IPS DF 6.9 (cell line): ENCODE data around the gene KDM8.
"Not testable (repeated sequence)": the region's sequence is repeated elsewhere in the genome, so short reads cannot be mapped to it uniquely, and the experiment has no call there.

Experiments
- DNase-seq: peaks from one replicate; pipeline ENCODE4 v3.0.0-alpha.2; 2013; ENCODE audit warnings: low read depth, low spot score
- H3K27ac ChIP-seq: one replicate; pipeline ENCODE4 v1.5.1; 2013; ENCODE audit warnings: low read length, control low read depth
- H3K27me3 ChIP-seq: 2 replicates; pipeline ENCODE4 v1.6.1; 2013; ENCODE audit warnings: mild to moderate bottlenecking, low read length; ENCODE audit not compliant: control insufficient read depth, insufficient read depth
- H3K36me3 ChIP-seq: 2 replicates; pipeline ENCODE4 v1.6.1; 2013; ENCODE audit warnings: low read length; ENCODE audit not compliant: control insufficient read depth, insufficient read depth
- H3K4me1 ChIP-seq: 2 replicates; pipeline ENCODE4 v1.6.1; 2013; ENCODE audit warnings: low read length; ENCODE audit not compliant: control insufficient read depth, insufficient read depth
- H3K4me3 ChIP-seq: 2 replicates; pipeline ENCODE4 v1.5.1; 2013; ENCODE audit warnings: mild to moderate bottlenecking, low read length
- H3K9me3 ChIP-seq: 2 replicates; pipeline ENCODE4 v1.6.1; 2013; ENCODE audit warnings: low read length, inconsistent platforms; ENCODE audit not compliant: control insufficient read depth, insufficient read depth
- WGBS: extraction: QIAGEN DNeasy Blood & Tissue Kit; methylation state at CpG from one replicate; pipeline ENCODE4 v1.1.7; 2013; ENCODE audit warnings: mixed read lengths, missing lambda C conversion rate; ENCODE audit not compliant: insufficient read length, insufficient coverage; 5-methylcytosine and 5-hydroxymethylcytosine counted together

Gene KDM8

DNA sequence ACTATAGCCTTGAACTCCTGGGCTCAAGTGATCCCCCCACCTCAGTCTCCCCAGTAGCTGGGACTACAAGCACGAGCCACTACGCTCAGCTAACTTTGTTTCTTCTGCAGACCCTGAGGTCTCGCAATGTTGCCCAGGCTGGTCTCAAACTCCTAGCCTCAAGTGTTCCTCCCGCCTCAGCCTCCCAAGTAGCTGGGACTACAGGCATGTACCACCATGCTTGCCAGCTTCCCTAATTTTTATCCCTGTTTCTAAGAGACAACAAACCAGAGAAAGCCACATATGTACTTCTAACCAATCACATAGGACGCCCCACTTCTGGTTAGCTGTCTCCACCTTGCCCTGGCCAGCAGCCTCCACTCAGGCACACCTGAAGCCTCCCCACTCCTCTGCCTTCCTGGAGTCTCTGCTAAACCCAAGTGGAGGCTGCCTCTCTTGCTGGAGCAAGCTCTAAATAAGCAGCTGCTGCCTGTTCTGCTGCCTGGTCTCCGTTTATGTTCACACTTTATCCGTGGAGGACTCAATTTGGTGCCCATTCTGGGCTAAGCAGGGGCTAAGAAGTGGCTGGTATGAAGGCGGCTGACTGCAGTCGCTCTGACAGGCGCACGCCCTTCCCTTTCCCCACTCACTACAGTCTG lies 40.5 kb downstream of the KDM8 start:
- no peaks in the 10 kb centered on the region; the same call in none of the 2 replicates for H3K4me1 ChIP-seq
- no peaks in the 10 kb centered on the region for H3K36me3 ChIP-seq
- no peaks in the 10 kb centered on the region for H3K27me3 ChIP-seq
- no peak overlapping the region for H3K27ac ChIP-seq
- no peaks in the 10 kb centered on the region for H3K9me3 ChIP-seq
- no peak overlapping the region for H3K4me3 ChIP-seq
- WGBS = no CpG with 5 or more reads among the region's 11 CpGs
- no peak for DNase-seq

DNA sequence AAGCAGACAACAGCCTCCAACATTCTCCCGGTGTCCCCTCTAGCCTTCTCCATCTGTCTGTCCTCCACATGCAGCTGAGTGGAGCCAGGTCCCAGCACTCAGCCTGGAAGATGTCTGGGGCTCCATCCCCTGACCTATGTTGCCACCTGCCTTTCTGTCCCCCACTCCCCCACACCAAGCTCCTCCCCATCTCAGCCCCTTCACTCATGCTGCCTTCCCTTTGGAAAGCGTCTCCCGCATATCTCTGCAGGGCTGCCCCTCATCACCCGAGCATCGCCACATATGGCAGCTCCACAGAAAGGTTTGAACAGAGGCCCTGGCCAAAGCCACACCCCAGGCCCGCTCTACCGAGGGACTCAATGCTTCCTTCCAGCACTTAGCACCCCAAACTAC lies 41.0 kb downstream of the KDM8 start:
- Histone ChIP-seq H3K27me3 (no peaks in the 10 kb centered on the region), H3K9me3 (no peaks in the 10 kb centered on the region), H3K4me3 (no peak overlapping the region), H3K27ac (no peak overlapping the region), H3K4me1 (no peaks in the 10 kb centered on the region; the same call in none of the 2 replicates), H3K36me3 (no peaks in the 10 kb centered on the region)
- no CpG with 5 or more reads among the region's 7 CpGs for WGBS
- DNase-seq = no peak

DNA sequence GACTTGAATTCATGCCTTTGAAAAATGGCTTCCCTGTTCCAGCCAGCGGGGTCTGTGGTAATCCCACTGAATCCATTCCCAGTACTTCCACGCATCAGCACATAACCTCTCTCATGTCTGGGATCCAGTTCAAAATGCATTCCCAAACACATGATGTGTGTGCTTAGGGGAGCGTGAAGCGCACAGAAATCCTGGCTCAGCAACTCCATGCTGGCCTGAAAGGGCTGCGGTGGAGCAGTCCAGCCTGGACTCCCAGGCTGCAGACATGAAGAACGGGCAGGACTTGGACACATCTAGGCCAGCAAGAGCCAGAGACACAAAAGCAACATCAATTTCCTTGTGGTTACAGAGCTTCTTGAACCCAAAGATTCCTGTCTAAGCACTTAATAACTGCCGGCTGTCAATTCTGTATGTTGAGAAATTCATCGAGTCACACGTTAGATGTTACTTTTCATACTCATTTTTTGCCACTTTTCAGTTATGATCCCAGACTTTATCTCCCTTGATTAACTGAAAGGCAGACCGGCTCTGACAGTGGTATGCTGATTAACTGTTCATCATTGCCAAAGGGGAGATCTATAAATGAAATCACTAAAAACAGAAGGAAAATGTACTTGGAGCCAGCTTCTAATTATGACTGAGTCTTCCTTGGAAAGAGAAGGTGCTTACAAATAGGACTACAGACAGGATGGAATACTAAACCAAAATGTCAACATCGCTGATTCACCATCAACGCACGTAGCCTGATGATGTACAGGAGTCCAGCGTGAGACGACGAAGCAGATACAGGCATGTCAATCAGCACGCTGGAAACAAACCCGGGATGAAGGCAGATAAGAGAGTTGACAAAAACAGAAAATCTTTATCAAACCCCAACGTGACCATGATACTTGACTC lies 42.2 kb downstream of the KDM8 start:
- no peaks in the 10 kb centered on the region for H3K36me3 ChIP-seq
- no peaks in the 10 kb centered on the region for H3K27me3 ChIP-seq
- H3K27ac ChIP-seq = no peak overlapping the region
- no peaks in the 10 kb centered on the region; the same call in none of the 2 replicates for H3K4me1 ChIP-seq
- WGBS = no CpG with 5 or more reads among the region's 19 CpGs
- H3K4me3 ChIP-seq = no peak overlapping the region
- no peak for DNase-seq
- no peaks in the 10 kb centered on the region for H3K9me3 ChIP-seq

DNA sequence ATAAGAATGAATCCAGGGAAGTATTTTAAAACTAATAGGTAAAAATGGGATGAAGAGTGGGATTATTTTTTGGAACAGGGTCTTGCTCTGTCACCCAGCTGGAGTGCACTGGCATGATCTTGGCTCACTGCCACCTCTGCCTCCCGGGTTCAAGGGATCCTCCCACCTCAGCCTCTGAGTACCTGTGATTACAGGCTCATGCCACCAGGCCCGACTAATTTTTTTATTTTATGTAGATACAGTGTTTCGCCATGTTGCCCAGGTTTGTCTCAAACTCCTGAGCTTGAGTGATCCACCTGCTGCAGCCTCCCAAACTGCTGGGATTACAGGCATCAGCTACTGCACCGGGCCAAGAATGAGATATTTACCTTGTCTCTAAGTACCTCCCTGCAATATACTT lies 43.1 kb downstream of the KDM8 start:
- Histone ChIP-seq H3K27ac (no peak overlapping the region), H3K4me3 (no peak overlapping the region), H3K27me3 (no peaks in the 10 kb centered on the region), H3K4me1 (no peaks in the 10 kb centered on the region; the same call in none of the 2 replicates), H3K36me3 (no peaks in the 10 kb centered on the region), H3K9me3 (no peaks in the 10 kb centered on the region)
- no CpG with 5 or more reads among the region's 4 CpGs for WGBS
- DNase-seq = no peak

DNA sequence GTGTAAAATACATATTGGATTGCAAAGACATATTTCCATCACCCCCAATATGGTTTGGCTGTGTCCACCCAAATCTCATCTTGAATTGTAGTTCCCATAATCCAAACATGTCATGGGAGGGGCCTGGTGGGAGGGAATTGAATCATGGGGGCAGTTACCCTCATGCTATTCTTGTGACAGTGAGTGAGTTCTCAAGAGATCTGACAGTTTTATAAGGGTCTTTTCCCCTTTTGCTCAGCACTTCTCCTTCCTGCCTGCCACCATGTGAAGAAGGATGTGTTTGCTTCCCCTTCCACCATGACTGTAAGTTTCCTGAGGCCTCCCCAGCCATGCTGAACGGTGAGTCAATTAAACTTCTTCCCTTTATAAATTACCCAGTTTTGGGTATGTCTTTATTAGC lies 43.8 kb downstream of the KDM8 start:
- not testable (repeated sequence) for DNase-seq

DNA sequence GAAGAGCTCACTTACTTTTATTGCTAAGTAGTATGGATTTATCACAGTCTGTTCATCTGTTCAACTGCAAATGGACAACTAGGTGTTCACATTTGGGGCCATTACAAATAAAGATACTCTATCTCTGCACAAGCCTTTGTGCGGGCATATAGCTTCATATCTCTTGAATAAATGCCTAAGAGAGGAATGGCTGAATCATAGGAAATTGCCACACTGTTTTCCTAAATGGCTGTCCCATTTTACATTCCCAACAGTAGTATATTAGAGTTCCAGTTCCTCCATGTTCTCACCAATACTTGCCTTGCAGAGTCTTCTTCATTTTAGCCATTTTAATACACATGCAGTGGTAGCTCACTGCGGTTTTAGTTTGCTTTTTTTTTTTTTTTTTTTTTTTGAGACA lies 44.7 kb downstream of the KDM8 start:
- Histone ChIP-seq H3K4me3 (no peak overlapping the region), H3K27ac (no peak overlapping the region), H3K36me3 (no peaks in the 10 kb centered on the region), H3K27me3 (no peaks in the 10 kb centered on the region), H3K4me1 (no peaks in the 10 kb centered on the region; the same call in none of the 2 replicates), H3K9me3 (no peaks in the 10 kb centered on the region)
- no CpG with 5 or more reads among the region's 2 CpGs for WGBS
- DNase-seq = no peak

More for the DNA sequence above, 43.8 kb downstream of the KDM8 start:
- not testable (repeated sequence) for H3K36me3 ChIP-seq, H3K9me3 ChIP-seq, H3K4me3 ChIP-seq, H3K27ac ChIP-seq, H3K27me3 ChIP-seq, H3K4me1 ChIP-seq
- no CpG with 5 or more reads among the region's 1 CpG for WGBS

DNA sequence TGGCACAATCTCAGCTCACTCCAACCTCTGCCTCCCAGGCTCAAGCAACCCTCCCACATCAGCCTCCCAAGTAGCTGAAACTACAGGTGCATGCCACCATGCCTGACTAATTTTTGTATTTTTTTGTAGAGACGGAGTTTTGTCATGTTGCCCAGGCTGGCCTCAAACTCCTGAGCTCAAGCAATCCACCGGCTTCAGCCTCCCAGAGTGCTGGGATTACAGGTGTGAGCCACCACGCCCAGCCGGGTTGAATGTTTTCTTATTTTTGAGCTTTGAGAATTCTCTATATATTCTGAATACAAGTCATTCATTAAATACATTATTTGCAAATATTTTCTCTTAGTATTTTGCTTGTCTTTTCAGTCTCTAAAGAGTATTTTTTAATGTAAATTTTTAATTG lies 45.6 kb downstream of the KDM8 start:
- not testable (repeated sequence) for H3K4me3 ChIP-seq, DNase-seq, H3K27me3 ChIP-seq, H3K27ac ChIP-seq, H3K9me3 ChIP-seq, H3K36me3 ChIP-seq, H3K4me1 ChIP-seq
- no CpG with 5 or more reads among the region's 4 CpGs for WGBS

DNA sequence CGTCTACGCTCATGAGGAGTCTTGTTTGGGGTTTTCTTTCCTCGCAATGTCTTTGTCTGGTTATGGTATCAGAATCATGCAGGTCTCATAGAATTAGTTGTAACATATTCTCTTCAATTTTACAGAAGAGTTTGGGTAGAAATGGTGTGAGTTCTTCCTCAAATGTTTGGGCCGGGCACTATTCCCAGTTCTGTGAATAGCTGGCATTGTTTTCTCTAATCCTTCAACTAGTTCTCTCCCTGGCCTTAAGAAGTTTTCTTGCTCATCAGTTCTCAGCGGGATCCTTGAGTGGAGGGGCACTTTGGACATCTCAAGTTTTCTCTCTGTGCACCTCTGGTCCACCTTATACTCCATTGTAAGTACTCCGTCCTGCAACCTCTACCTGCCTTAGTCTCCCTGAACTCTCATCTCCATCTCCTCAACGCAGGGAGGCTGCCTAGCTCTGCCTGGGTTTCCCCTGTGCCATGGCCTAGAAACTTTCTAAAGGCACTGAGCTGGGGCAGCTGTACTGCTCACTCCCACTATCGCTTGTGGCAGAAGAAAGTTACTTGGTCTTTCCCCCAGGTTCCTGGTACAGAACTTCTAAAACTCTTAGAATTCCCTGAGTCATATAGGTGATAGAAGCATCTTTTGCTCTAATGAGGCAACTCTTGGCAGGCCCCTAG lies 48.3 kb downstream of the KDM8 start:
- Histone ChIP-seq H3K4me3 (no peak overlapping the region), H3K27me3 (no peaks in the 10 kb centered on the region)
- WGBS = no CpG with 5 or more reads among the region's 8 CpGs

DNA sequence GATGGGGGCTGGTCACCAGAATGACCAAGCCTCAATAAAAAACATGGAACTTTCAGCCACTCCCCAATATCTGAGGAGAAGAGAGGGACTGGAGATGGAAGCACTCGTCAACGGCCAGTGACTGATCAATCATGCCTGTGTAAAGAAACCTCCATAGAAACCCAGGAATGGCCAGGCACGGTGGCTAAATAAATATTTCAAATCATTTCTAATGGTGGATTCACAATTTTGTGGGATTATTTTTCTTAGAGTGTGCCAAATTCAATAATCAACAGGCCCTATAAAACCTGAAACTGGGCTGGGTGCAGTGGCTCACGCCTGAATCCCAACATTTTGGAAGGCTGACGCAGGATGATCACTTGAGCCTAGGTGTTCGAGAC lies 48.9 kb downstream of the KDM8 start:
- Histone ChIP-seq H3K36me3 (no peaks in the 10 kb centered on the region), H3K4me1 (no peaks in the 10 kb centered on the region), H3K27ac (no peak overlapping the region), H3K4me3 (no peak overlapping the region), H3K27me3 (no peaks in the 10 kb centered on the region), H3K9me3 (no peaks in the 10 kb centered on the region)
- no peak for DNase-seq
- WGBS = no CpG with 5 or more reads among the region's 6 CpGs

More for the DNA sequence above, 48.3 kb downstream of the KDM8 start:
- no peaks in the 10 kb centered on the region for H3K9me3 ChIP-seq
- no peak overlapping the region for H3K27ac ChIP-seq
- DNase-seq = no peak
- no peaks in the 10 kb centered on the region for H3K36me3 ChIP-seq
- no peaks in the 10 kb centered on the region for H3K4me1 ChIP-seq

DNA sequence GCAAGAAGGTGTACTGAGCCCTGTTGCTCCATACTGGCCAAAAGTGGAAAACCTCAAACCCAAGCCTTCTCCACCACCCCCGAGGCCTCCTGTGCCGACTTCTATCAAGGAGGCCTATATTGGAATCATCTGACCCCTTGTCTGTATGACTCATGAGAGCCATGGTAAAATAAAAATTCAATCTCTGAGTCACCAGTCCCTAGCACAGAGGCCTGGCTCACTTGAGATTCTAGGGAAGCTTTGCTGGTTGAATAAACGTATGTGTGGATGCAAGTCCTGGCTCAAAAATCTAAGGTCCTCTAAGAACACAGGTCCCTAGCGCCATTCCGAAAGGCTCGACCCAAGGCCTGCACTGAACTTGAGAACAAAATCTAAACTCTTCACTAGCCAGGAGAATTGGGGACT lies 50.2 kb downstream of the KDM8 start:
- Histone ChIP-seq H3K27ac (no peak overlapping the region), H3K36me3 (no peaks in the 10 kb centered on the region), H3K9me3 (no peaks in the 10 kb centered on the region), H3K4me3 (no peak overlapping the region), H3K27me3 (no peaks in the 10 kb centered on the region), H3K4me1 (no peaks in the 10 kb centered on the region)
- DNase-seq = no peak
- WGBS = no CpG with 5 or more reads among the region's 6 CpGs
